M059J (cell line): ENCODE results near the gene REM2. TPM values are rescaled to one million over a fixed set of nuclear protein-coding genes. Genes with fewer than 3 reads are reported as not detected.
A peak's percentile ranks its signal among the peaks of the same experiment; 100 is the strongest.

ENCODE experiments used
- DNase-seq: peaks from one replicate; pipeline ENCODE4 v3.0.0-alpha.2; 2012; ENCODE audit warnings: low read depth
- total RNA-seq: library from RNA; depleted of rRNA; stranded (reverse); fragments of >200 nt; shearing (Covaris generic); gene quantifications from 2 replicates; pipeline ENCODE4 v1.2.3, GENCODE V29; 2014; rRNA removed

Gene REM2
- total RNA-seq, 1 experiment from 2014 or later = 0.52 TPM

DNA sequence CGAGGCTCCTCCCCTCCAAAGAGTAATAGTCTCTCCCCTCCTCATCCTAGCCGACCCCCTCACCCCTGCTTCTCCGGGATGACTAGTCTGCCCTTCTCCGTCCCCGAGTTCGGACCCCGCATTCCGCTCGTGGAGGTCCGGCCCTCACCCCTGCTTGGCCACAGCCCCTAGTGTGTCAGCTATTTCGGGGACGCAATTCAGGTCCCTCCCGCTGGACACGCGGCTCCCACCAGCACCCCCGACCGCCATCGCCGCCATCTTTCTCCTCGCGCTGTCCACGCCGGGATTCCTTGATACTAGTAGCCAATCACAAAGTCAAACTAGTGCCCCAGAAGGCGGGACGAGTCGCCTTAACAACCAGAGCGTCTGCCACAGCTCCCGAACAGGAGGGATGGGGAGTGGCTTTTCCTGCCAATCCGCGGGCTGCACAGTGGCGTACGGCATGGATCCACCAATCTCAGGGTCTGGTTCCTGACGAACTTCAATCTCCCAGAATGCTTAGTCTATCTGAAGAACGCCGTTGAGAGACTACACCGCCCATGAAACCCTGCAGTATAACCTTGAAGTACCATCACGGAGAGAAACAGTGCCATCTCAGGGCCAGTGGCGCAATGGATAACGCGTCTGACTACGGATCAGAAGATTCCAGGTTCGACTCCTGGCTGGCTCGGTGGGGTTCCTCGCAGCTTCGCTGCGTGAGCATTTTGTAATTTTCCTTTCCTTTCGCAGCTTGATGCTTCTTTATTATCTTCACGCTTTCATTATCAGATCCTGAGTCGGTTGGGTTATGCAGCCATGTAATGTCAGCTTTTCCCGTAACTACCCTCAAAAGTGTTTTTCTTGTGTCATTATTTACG is 46.3 kb downstream of the REM2 start, which contains the start of gene PRMT5:
PRMT5 (minus strand) TSS at position 273 of the 857 bp plus-strand sequence; CDS start at position 258, 15 bp downstream.
- DNase-seq = peak; percentile 99

DNA sequence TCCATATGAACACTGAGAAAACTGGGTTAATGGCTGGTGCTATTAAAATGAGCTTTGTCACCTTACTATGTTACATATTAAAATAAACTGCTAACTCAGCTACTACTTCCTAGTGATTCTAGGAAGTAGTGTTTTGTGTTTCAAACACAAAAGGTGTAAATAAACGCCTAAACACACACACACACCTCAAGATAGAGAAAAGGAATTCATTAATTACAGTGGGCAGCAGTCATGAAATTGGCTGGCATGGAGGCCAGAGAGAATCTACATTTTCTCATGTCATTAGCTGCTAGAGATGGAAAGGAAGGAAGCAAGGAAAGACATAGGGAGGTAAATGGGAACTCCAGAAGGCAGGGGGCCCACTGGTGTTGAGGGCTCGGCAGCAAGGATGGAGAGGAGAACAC is 46.9 kb downstream of the REM2 start:
- DNase-seq = no peak

DNA sequence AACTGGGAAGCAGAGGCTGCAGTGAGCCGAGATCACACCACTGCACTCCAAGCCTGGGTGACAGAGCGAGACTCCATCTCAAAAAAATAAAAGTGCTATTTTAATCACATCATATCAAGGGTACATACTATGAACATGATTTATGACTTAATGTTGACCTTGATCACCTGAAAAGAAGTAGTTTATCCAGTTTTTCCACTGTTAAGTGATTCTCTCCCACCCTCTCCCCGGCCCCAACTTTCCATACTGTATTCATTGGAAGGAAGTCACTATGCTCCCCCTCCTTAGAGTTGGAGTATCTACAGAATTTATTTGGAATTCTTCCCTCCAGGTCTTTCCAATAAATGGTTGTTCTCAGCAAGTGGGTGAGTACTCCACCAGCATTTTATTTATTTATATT is 49.1 kb downstream of the REM2 start:
- no peak for DNase-seq

DNA sequence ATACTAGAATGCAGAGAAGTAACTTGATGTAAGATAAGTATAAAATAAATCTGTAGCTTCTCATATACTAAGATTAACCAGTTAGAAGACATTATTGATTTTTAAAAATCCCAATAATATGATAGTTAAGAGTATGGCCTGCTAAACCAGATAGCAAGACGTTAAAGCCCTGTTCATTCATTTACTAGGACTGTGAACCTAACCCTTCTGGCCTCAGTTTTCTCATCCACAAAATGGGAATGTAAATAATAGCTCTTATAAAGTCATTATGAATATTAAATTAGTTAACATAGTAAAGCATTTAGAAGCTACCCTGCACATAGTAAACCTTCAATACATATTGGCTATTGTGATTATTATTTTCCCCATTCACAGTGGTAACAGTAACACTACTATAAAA is 52.1 kb downstream of the REM2 start:
- DNase-seq = no peak

Other genes starting within 250 kb of the REM2 start
- gene OR6J1, start 238.9 kb upstream of the REM2 start, total RNA-seq = not detected in 2 replicates
- gene OXA1L, start 116.5 kb upstream of the REM2 start, total RNA-seq = 77.4 and 89.0 TPM in 2 replicates
- 2.6 and 3.6 TPM in 2 replicates for gene SLC7A7, start 67.8 kb upstream of the REM2 start, total RNA-seq
- gene MRPL52, start 53.3 kb upstream of the REM2 start, total RNA-seq = 54.5 and 325 TPM in 2 replicates
- 251 and 313 TPM in 2 replicates for gene MMP14, start 46.6 kb upstream of the REM2 start, total RNA-seq
- gene LRP10, start 11.5 kb upstream of the REM2 start, total RNA-seq = 51.6 and 115 TPM in 2 replicates
- gene RBM23, start 35.9 kb downstream of the REM2 start, total RNA-seq = 104 and 140 TPM in 2 replicates
- 67.3 and 83.3 TPM in 2 replicates for gene PRMT5, start 46.2 kb downstream of the REM2 start, total RNA-seq
- 30.7 and 51.4 TPM in 2 replicates for gene HAUS4, start 73.9 kb downstream of the REM2 start, total RNA-seq
- gene AJUBA, start 99.3 kb downstream of the REM2 start, total RNA-seq = 23.9 and 55.5 TPM in 2 replicates
- 8.6 and 9.7 TPM in 2 replicates for gene C14orf93, start 126.9 kb downstream of the REM2 start, total RNA-seq
- 267 and 297 TPM in 2 replicates for gene PSMB5, start 151.7 kb downstream of the REM2 start, total RNA-seq
- gene PSMB11, start 159.0 kb downstream of the REM2 start, total RNA-seq = not detected in 2 replicates
- gene CDH24, start 174.3 kb downstream of the REM2 start, total RNA-seq = 7.5 and 13.7 TPM in 2 replicates
- 47.1 and 64.0 TPM in 2 replicates for gene ACIN1, start 211.9 kb downstream of the REM2 start, total RNA-seq
- gene C14orf119, start 212.3 kb downstream of the REM2 start, total RNA-seq = 67.5 and 78.5 TPM in 2 replicates
- not detected in 2 replicates for gene CIROP, start 221.8 kb downstream of the REM2 start, total RNA-seq
- gene CEBPE, start 236.0 kb downstream of the REM2 start, total RNA-seq = not detected in 2 replicates